WI38 (cell line): ENCODE results near the gene DLGAP1.

Experiments
- H3K4me3 ChIP-seq: 2 replicates; pipeline ENCODE4 v1.5.1; 2011; ENCODE audit warnings: low read depth, mild to moderate bottlenecking, control low read depth, low read length
- TF ChIP-seq, protein P1 (sequence below): IDR thresholded peaks from 2 replicates; pipeline ENCODE4 v1.5.1; 2012; ENCODE audit warnings: low read depth, mild to moderate bottlenecking, control low read depth, low read length

Gene DLGAP1

GRCh38 chr18:3529077-3529476, 926.0 kb downstream of the DLGAP1 start:
- TF ChIP-seq, protein P1, sequence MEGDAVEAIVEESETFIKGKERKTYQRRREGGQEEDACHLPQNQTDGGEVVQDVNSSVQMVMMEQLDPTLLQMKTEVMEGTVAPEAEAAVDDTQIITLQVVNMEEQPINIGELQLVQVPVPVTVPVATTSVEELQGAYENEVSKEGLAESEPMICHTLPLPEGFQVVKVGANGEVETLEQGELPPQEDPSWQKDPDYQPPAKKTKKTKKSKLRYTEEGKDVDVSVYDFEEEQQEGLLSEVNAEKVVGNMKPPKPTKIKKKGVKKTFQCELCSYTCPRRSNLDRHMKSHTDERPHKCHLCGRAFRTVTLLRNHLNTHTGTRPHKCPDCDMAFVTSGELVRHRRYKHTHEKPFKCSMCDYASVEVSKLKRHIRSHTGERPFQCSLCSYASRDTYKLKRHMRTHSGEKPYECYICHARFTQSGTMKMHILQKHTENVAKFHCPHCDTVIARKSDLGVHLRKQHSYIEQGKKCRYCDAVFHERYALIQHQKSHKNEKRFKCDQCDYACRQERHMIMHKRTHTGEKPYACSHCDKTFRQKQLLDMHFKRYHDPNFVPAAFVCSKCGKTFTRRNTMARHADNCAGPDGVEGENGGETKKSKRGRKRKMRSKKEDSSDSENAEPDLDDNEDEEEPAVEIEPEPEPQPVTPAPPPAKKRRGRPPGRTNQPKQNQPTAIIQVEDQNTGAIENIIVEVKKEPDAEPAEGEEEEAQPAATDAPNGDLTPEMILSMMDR, result no peak

GRCh38 chr18:3528231-3528630, 926.9 kb downstream of the DLGAP1 start:
- H3K4me3 ChIP-seq, result no peak overlapping the region
- TF ChIP-seq, protein P1, result no peak

More at GRCh38 chr18:3529077-3529476, 926.0 kb downstream of the DLGAP1 start:
- no peak overlapping the region for H3K4me3 ChIP-seq

DNA sequence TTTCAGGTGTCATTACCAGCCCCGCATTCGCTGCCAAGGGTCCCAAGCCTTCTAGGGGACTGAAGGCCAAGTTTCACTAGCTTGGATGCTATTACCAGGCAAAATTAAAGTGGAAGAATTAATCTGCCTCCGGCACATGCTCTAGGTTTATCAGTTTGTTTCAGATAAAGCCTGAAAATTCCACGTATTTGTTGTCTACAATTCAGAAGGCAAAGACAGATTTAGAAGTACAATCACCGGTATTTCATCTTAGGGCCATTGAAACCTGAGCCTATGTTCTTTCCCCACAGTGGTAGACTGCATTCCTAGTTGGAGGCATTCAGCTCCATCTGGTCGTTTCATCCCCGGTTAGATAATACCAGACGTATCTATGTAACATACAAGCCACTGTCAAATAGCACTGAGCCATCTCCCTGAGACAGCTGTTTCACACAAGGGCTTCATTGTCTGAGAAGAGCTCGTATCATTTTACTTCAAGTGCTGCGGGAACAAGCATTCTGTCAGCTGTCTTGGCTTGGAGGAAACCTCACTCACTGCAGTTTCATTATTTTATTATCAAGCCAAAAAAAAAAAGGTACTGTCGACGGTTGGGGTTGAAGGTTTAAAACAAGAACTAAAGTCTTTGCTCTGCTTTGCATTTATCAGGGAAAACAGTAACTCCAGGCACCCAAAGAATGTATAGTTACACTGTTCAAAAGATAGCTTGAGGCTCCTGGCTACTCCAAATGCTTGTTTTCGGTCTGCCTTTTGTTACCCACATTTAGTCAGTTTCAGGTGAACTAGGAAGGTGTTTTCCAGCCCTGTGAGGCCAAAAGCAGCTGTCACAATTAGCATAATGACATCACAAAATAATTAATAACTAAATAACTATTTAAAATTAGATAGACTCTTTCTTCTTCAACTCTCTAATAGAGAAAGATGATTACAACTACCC, 928.4 kb downstream of the DLGAP1 start:
- no peak overlapping the region for H3K4me3 ChIP-seq
- TF ChIP-seq, protein P1, result no peak

- TF ChIP-seq, protein P1, result no peak
Observed at GRCh38 chr18:3525870-3526420, 929.2 kb downstream of the DLGAP1 start.

DNA sequence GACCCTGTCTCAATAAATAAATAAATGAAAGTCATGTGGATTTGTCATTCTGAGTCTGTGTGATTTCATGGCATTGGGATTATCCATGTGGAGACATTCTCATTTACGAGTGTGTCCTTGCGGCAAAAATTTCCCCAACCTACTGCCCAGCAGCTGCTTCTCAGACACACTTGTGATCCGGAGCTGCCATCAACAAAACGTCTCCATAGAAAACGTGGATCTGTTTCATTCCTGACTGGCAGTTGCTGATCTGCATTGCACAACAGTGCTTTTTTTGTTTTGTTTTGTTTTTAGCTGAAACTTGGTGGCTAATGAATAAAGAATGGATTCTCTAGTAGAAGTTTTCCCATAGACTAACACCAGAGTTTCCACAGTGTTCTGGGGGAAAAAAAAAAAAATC, 930.4 kb downstream of the DLGAP1 start:
- no peak overlapping the region for H3K4me3 ChIP-seq
- TF ChIP-seq, protein P1, result no peak

More at GRCh38 chr18:3525870-3526420, 929.2 kb downstream of the DLGAP1 start:
- no peak overlapping the region for H3K4me3 ChIP-seq

DNA sequence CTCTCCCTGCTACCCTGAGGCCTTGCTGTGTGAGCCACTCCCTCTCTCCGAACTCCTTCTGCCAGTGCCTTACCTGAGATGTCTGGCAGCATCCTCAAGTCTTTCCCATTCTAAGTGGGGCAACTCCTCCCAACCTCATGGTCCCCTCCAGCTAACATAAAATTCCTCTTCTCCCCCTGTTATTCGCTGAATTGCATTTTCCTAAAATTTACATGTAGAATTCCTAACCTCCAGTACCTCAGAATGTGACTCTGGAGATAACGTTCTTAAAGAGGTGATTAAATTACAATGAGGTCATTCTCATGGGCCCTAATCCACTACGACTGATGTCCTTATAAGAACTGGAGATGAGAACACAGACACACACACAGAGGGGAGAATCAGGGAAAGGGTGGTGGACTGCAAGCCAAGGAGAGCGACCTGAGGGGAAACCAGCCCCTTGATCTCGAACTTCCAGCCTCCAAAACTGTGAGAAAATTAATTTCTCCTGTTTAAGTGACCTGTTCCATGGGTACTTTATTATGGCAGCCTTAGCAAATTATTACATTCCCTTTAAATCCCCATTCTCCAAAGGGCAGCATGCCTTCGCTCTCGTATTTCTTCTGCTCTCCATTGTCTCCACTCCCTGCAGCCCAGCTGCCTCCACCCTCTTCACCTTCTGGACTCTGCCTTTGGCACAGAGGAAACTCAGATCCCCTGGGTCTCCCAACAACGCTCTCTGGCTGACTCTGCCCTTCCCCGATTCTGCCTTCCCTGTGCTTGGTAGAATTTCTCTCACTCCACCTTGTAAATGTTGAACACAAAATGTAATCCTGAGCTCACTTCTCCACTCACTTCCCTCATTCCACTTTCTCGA, 934.6 kb downstream of the DLGAP1 start:
- no peak overlapping the region for H3K4me3 ChIP-seq
- TF ChIP-seq, protein P1, result no peak
